CD14-positive monocyte (primary cell): Measurements from ENCODE around the gene LCLAT1. TPM values are rescaled to one million over a fixed set of nuclear protein-coding genes. Genes with fewer than 3 reads are reported as not detected.
A peak's percentile ranks its signal among the peaks of the same experiment; 100 is the strongest.

Experiments used
- DNase-seq, 3 donors: peaks; one replicate each; pipeline ENCODE4 v3.0.0-alpha.2; 2011 to 2022
- H2AFZ ChIP-seq: 2 replicates; pipeline ENCODE4 v1.6.0; 2012; ENCODE audit warnings: mild to moderate bottlenecking, low read depth, low read length, inconsistent platforms; ENCODE audit not compliant: insufficient read depth, poor library complexity, severe bottlenecking
- H3K27ac ChIP-seq, 2 donors: 1 replicate in 1 of 2; 2 replicates in 1 of 2; pipeline ENCODE4 v1.5.1; 2012 to 2013; ENCODE audit warnings: low read length in 2 of 2, control low read depth in 1 of 2, inconsistent platforms in 1 of 2, low read depth in 1 of 2, mild to moderate bottlenecking in 1 of 2
- H3K27me3 ChIP-seq, 2 donors: one replicate each; pipeline versions ENCODE4 v1.6.0 to v1.6.1; 2011 to 2013; ENCODE audit warnings: low read length in 2 of 2; ENCODE audit not compliant: control insufficient read depth in 2 of 2, insufficient read depth in 2 of 2
- H3K36me3 ChIP-seq, 2 donors: replicated peaks in 1 of 2; 1 replicate in 1 of 2; 2 replicates in 1 of 2; pipeline versions ENCODE4 v1.5.1 to v1.6.1; 2012 to 2013; ENCODE audit warnings: low read length in 2 of 2, control low read depth in 1 of 2, inconsistent platforms in 1 of 2, mild to moderate bottlenecking in 1 of 2; ENCODE audit not compliant: insufficient read depth in 2 of 2, control insufficient read depth in 1 of 2
- H3K4me1 ChIP-seq, 2 donors: 1 replicate in 1 of 2; 2 replicates in 1 of 2; pipeline versions ENCODE4 v1.5.1 to v1.6.1; 2012 to 2013; ENCODE audit warnings: low read length in 2 of 2, control low read depth in 1 of 2, inconsistent platforms in 1 of 2, mild to moderate bottlenecking in 1 of 2, moderate library complexity in 1 of 2; ENCODE audit not compliant: insufficient read depth in 2 of 2, control insufficient read depth in 1 of 2
- H3K4me2 ChIP-seq: replicated peaks from 2 replicates; pipeline ENCODE3; 2012; ENCODE audit warnings: low read length, moderate library complexity, mild to moderate bottlenecking; ENCODE audit not compliant: poor library complexity, severe bottlenecking; ENCODE audit errors: extremely low read depth
- H3K4me3 ChIP-seq, 3 experiments: fragments of 200-600 bp in 1 of 3; sonication (generic) in 1 of 3; replicated peaks in 1 of 3; 1 replicate in 2 of 3; 2 replicates in 1 of 3; pipeline ENCODE4 v1.5.1; 2011 to 2013; ENCODE audit warnings: low read length in 3 of 3, mild to moderate bottlenecking in 3 of 3, control low read depth in 2 of 3, low read depth in 2 of 3, inconsistent platforms in 1 of 3, moderate library complexity in 1 of 3
- H3K79me2 ChIP-seq: 2 replicates; pipeline ENCODE4 v1.6.0; 2012; ENCODE audit warnings: mild to moderate bottlenecking, control low read depth, inconsistent platforms, low read length, moderate library complexity; ENCODE audit not compliant: insufficient read depth
- H3K9ac ChIP-seq: 2 replicates; pipeline ENCODE4 v1.6.0; 2017; ENCODE audit warnings: low read length, mild to moderate bottlenecking; ENCODE audit not compliant: insufficient read depth, poor library complexity, severe bottlenecking
- H3K9me3 ChIP-seq, 2 donors: replicated peaks in 1 of 2; 1 replicate in 1 of 2; 2 replicates in 1 of 2; pipeline versions ENCODE4 v1.5.1 to v1.6.1; 2012 to 2013; ENCODE audit warnings: low read length in 2 of 2, control low read depth in 1 of 2; ENCODE audit not compliant: control insufficient read depth in 1 of 2, insufficient read depth in 1 of 2
- H4K20me1 ChIP-seq: 2 replicates; pipeline ENCODE4 v1.6.0; 2012; ENCODE audit warnings: mild to moderate bottlenecking, low read length, control low read depth, moderate library complexity; ENCODE audit not compliant: insufficient read depth
- H3K27ac Mint-ChIP-seq, 7 donors: one replicate each; pipeline ENCODE4 v1.8.0; 2020; ENCODE audit warnings: mild to moderate bottlenecking in 7 of 7, mixed read lengths in 7 of 7, moderate library complexity in 6 of 7, inconsistent platforms in 2 of 7
- H3K27me3 Mint-ChIP-seq, 3 donors: one replicate each; pipeline ENCODE4 v1.8.0; 2021 to 2022; ENCODE audit warnings: low read depth in 3 of 3, mild to moderate bottlenecking in 3 of 3, mixed read lengths in 3 of 3, moderate library complexity in 3 of 3, inconsistent platforms in 1 of 3
- H3K36me3 Mint-ChIP-seq, 2 donors: one replicate each; pipeline ENCODE4 v1.8.0; 2020; ENCODE audit warnings: mixed read lengths in 2 of 2, inconsistent platforms in 1 of 2, mild to moderate bottlenecking in 1 of 2
- H3K4me1 Mint-ChIP-seq: one replicate; pipeline ENCODE4 v1.8.0; 2020; ENCODE audit warnings: mild to moderate bottlenecking, mixed read lengths
- H3K4me3 Mint-ChIP-seq, 2 donors: one replicate each; pipeline ENCODE4 v1.8.0; 2020; ENCODE audit warnings: mild to moderate bottlenecking in 2 of 2, mixed read lengths in 2 of 2, moderate library complexity in 1 of 2
- H3K9me3 Mint-ChIP-seq, 7 donors: one replicate each; pipeline ENCODE4 v1.8.0; 2020 to 2022; ENCODE audit warnings: mixed read lengths in 7 of 7, mild to moderate bottlenecking in 6 of 7, moderate library complexity in 6 of 7, inconsistent platforms in 2 of 7
- CTCF ChIP-seq: fragments of 200-600 bp; IDR thresholded peaks from one replicate; pipeline ENCODE4 v1.8.0; 2022; ENCODE audit warnings: antibody characterized with exemption, mild to moderate bottlenecking
- WGBS: methylation state at CpG from one replicate; pipeline ENCODE4 v1.1.5; 2013; ENCODE audit warnings: missing lambda C conversion rate; ENCODE audit not compliant: insufficient coverage; 5-methylcytosine and 5-hydroxymethylcytosine counted together
- intact Hi-C, 2 donors: fragments of 100-400 bp; cut with micrococcal nuclease; formaldehyde crosslinking; loops; one replicate each; pipeline versions ENCODE4 v1.15.0 to v1.15.1; 2023
- polyA plus RNA-seq, 3 donors: library from polyadenylated mRNA; depleted of rRNA in 1 of 3; unstranded in 2 of 3; stranded (reverse) in 1 of 3; fragments of 300-500 nt in 2 of 3; fragments of >200 nt in 1 of 3; fragmentation: Illumina TruSeq in 2 of 3; gene quantifications; 1 replicate in 2 of 3; 2 replicates in 1 of 3; pipeline ENCODE4 v1.2.3, GENCODE V29; 2012 to 2021

The LCLAT1 gene
- polyA plus RNA-seq, 3 donors = 1.2 to 5.7 (median 1.3) TPM

DNA sequence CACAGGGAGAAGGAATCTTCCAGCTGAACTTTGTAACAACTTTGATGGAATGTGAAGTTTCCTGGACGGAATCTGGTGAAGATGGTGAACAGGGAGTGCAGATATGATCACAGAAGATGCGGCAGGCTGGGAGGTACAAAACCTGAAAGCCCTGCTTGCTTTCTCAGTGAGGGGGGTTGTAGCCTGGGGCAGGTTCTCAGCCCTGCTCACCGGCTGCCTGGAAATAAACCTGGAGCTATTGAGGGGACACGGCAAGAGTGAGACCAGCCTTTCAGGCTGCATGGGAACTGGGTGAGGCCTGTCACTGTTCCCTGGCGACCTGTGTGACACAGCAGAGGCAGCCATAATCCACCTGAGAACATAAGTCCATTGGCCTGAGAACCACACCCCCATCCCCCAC lies 174.8 kb downstream of the LCLAT1 start:
- H3K36me3 ChIP-seq = no peaks in the 10 kb centered on the region
- H3K4me3 ChIP-seq = no peak overlapping the region
- Mint-ChIP-seq H3K4me1 (peaks cover 4% of the 10 kb centered on the region), H3K36me3 (peaks cover 9 to 12% of the 10 kb centered on the region in 2 donors), H3K27me3 (peaks cover 0 to 2% (median 0%) of the 10 kb centered on the region in 3 donors), H3K9me3 (peaks cover 0 to 7% (median 2%) of the 10 kb centered on the region in 7 donors), H3K4me3 (no peak overlapping the region), H3K27ac (peak overlapping the region in 1 of 7 donors; percentile 26)
- H3K79me2 ChIP-seq = no peaks in the 10 kb centered on the region
- TF ChIP-seq CTCF = no peak
- no peak overlapping the region for H3K27ac ChIP-seq
- no peak for DNase-seq
- intact Hi-C loops = no loop called here
- H3K4me2 ChIP-seq = no peak overlapping the region
- peaks cover 0 to 8% of the 10 kb centered on the region in 2 donors for H3K9me3 ChIP-seq
- H4K20me1 ChIP-seq = no peaks in the 10 kb centered on the region
- 98% methylated on average over 5 of the region's 5 CpGs for WGBS
- H3K9ac ChIP-seq = no peak overlapping the region
- no peaks in the 10 kb centered on the region for H3K27me3 ChIP-seq
- no peak overlapping the region for H2AFZ ChIP-seq
- H3K4me1 ChIP-seq = no peaks in the 10 kb centered on the region

- no peak for TF ChIP-seq CTCF
- 94% methylated on average over 2 of the region's 4 CpGs for WGBS
- no peak overlapping the region for H3K4me2 ChIP-seq
- peaks cover 0 to 2% (median 0%) of the 10 kb centered on the region in 3 donors for H3K27me3 Mint-ChIP-seq
- peaks cover 4% of the 10 kb centered on the region for H3K4me1 Mint-ChIP-seq
- no peak overlapping the region for H3K27ac Mint-ChIP-seq
- no peak overlapping the region for H3K4me3 ChIP-seq
- no peaks in the 10 kb centered on the region for H3K36me3 ChIP-seq
- H2AFZ ChIP-seq = no peak overlapping the region
- H3K27me3 ChIP-seq = no peaks in the 10 kb centered on the region
- H3K4me3 Mint-ChIP-seq = no peak overlapping the region
- intact Hi-C loops = no loop called here
- no peaks in the 10 kb centered on the region for H3K79me2 ChIP-seq
- H3K9me3 ChIP-seq = peaks cover 0 to 8% of the 10 kb centered on the region in 2 donors
- peaks cover 9 to 12% of the 10 kb centered on the region in 2 donors for H3K36me3 Mint-ChIP-seq
- H3K4me1 ChIP-seq = no peaks in the 10 kb centered on the region
- no peaks in the 10 kb centered on the region for H4K20me1 ChIP-seq
- H3K9ac ChIP-seq = no peak overlapping the region
- no peak overlapping the region for H3K27ac ChIP-seq
- peaks cover 0 to 7% (median 2%) of the 10 kb centered on the region in 7 donors for H3K9me3 Mint-ChIP-seq
- DNase-seq = no peak
Observed at GRCh38 chr2:30622452-30622851, 175.4 kb downstream of the LCLAT1 start.
